Measurements from ENCODE around the gene SLC26A2. TPM values are rescaled to one million over a fixed set of nuclear protein-coding genes. Genes with fewer than 3 reads are reported as not detected.

SLC26A2 gene
- total and polyA plus RNA-seq, 10 of the 15 experiments (the other 5 are each of a cell fraction or from before 2014, with no cell fraction given): 1.7 to 6.4 (median 4.2) TPM

GRCh38 chr5:149912226-149912871, 48.2 kb upstream of the SLC26A2 start:
- DNase-seq (ENCODE audit: low read depth, low spot score) (no peak), FAIRE-seq (no peak), ATAC-seq (no peak)
- CTCF ChIA-PET: interaction anchor here (0.7 to 1.1 kb wide), 2 partner anchors 276 to 707 kb away, joined by 3 to 4 read pairs; no protein-coding TSS in a partner anchor
- H4K20me1 ChIP-seq (ENCODE audit: control insufficient read depth, insufficient read depth): no peaks in the 10 kb centered on the region
- H3K27me3 ChIP-seq (replicated peaks in 1 of 2; ENCODE audit: control insufficient read depth in 2 of 2, insufficient read depth in 2 of 2, low read length in 1 of 2): peaks cover 0 to under 1% of the 10 kb centered on the region in 2 experiments; a peak in 1 of 4 replicates
- no peak overlapping the region for H3K27ac ChIP-seq (ENCODE audit: control insufficient read depth, insufficient read depth)
- H2AFZ ChIP-seq (ENCODE audit: control insufficient read depth, low read depth, low read length): no peak overlapping the region
- RAD21 ChIA-PET (ENCODE audit: unreplicated experiment): no interaction called here
- whole genome bisulfite sequencing (ENCODE audit: insufficient coverage, insufficient replicate concordance, low lambda C conversion rate, missing lambda C conversion rate): 64% methylated on average over 3 of the region's 3 CpGs
- no peak overlapping the region for H3K9ac ChIP-seq (ENCODE audit: control insufficient read depth, insufficient read depth, low read length)
- peaks cover 3% of the 10 kb centered on the region; the same call in 1 of the 2 replicates for H3K4me1 ChIP-seq (ENCODE audit: control insufficient read depth, insufficient read depth, low read length)
- H3K4me3 ChIP-seq: no peak overlapping the region
- no peak for TF ChIP-seq CHD2 (IDR thresholded peaks at IDR 0.05; ENCODE audit: borderline replicate concordance, low read depth, low read length)
- no peak for TF ChIP-seq SMAD5 (IDR thresholded peaks at IDR 0.05; ENCODE audit: low read depth)
- TF ChIP-seq ZNF217 (IDR thresholded peaks at IDR 0.05): no peak
- no peak for TF ChIP-seq BMI1 (IDR thresholded peaks at IDR 0.05; ENCODE audit: borderline replicate concordance)
- no peak for TF ChIP-seq CBX5 (IDR thresholded peaks at IDR 0.05; ENCODE audit: low read depth)
- no peak for TF ChIP-seq ZBTB11 (CRISPR knock-in tag; IDR thresholded peaks at IDR 0.05)
- TF ChIP-seq SRF (IDR thresholded peaks at IDR 0.05; ENCODE audit: low read depth in 2 of 2, low read length in 2 of 2): no peak
- H3K36me3 ChIP-seq (ENCODE audit: control insufficient read depth in 2 of 2, insufficient read depth in 2 of 2, low read length in 1 of 2): no peaks in the 10 kb centered on the region
- H3K4me2 ChIP-seq (ENCODE audit: control insufficient read depth, insufficient read depth): no peak overlapping the region
- no peaks in the 10 kb centered on the region for H3K79me2 ChIP-seq (ENCODE audit: control insufficient read depth, insufficient read depth, low read length)
- in situ Hi-C loops (cut with MboI): no loop called here
- H3K9me3 ChIP-seq (replicated peaks; ENCODE audit: control insufficient read depth, insufficient read depth, low read length): no peaks in the 10 kb centered on the region
- no TSS peak for BruUV-seq (replicated peaks)
- SMC1A ChIA-PET (ENCODE audit: uncharacterized antibody, unreplicated experiment): no interaction called here
- intact Hi-C loops (cut with micrococcal nuclease; ENCODE audit: unreplicated experiment): no loop called here
- POLR2A ChIA-PET: no interaction called here
